Activated B cell treated with CpG ODN at 0.5 μM for 24 hours (primary cell): ENCODE measurements around the gene DNASE1L2. TPM values are rescaled to one million over a fixed set of nuclear protein-coding genes. Genes with fewer than 3 reads are reported as not detected.

Experiments used
- ATAC-seq: fragments of 200-7000 bp; cut with Tn5 transposase; one replicate; pipeline ENCODE4 v1.10.0; 2021; ENCODE audit warnings: low read depth, mild to moderate bottlenecking, moderate library complexity
- CTCF ChIA-PET: fragments of 350-600 bp; sonication (Branson Sonifier 250); formaldehyde crosslinking; loops from one replicate; lab custom pipeline; 2021; ENCODE audit warnings: antibody characterized with exemption; lab: Charles Lee
- POLR2A ChIA-PET: fragments of 350-600 bp; sonication (Branson Sonifier 250); formaldehyde crosslinking; loops from one replicate; lab custom pipeline; 2021; ENCODE audit warnings: antibody characterized with exemption; lab: Charles Lee
- DNase-seq: peaks from one replicate; pipeline ENCODE4 v3.0.0; 2022
- H3K27ac Mint-ChIP-seq: one replicate; pipeline ENCODE4 v1.8.0; 2020; ENCODE audit warnings: mixed read lengths
- H3K27me3 Mint-ChIP-seq: one replicate; pipeline ENCODE4 v1.8.0; 2021; ENCODE audit warnings: mixed read lengths
- H3K36me3 Mint-ChIP-seq: one replicate; pipeline ENCODE4 v1.8.0; 2021; ENCODE audit warnings: low read depth, mixed read lengths
- H3K4me1 Mint-ChIP-seq: one replicate; pipeline ENCODE4 v1.8.0; 2021; ENCODE audit warnings: mixed read lengths
- H3K4me3 Mint-ChIP-seq: one replicate; pipeline ENCODE4 v1.8.0; 2020; ENCODE audit warnings: mild to moderate bottlenecking, mixed read lengths
- H3K9me3 Mint-ChIP-seq: one replicate; pipeline ENCODE4 v1.8.0; 2020; ENCODE audit warnings: mixed read lengths
- CTCF ChIP-seq: fragments of 200-600 bp; IDR thresholded peaks from one replicate; pipeline ENCODE4 v1.8.0; 2022; ENCODE audit warnings: antibody characterized with exemption, mild to moderate bottlenecking
- intact Hi-C: fragments of 100-400 bp; cut with micrococcal nuclease; formaldehyde crosslinking; loops from one replicate; pipeline ENCODE4 v1.15.1; 2024
- total RNA-seq: library from RNA; stranded (reverse); gene quantifications from 2 replicates; pipeline ENCODE4 v1.2.3, GENCODE V29; 2022

The DNASE1L2 gene
- total RNA-seq, 1 donor from 2014 or later, result 1.3 TPM

- POLR2A ChIA-PET, result interaction anchor here (0.7 to 2.3 kb wide), 9 partner anchors 16 to 303 kb away, joined by 3 to 14 read pairs (median 4); partner anchors contain the start of genes ATP6V0C, ECI1, RPS2 and TBL3
- H3K9me3 Mint-ChIP-seq, result no peaks in the 10 kb centered on the region
- no peak for TF ChIP-seq CTCF
- peak; percentile 91 for ATAC-seq
- H3K4me1 Mint-ChIP-seq, result peaks cover 43% of the 10 kb centered on the region
- H3K27ac Mint-ChIP-seq, result peak within 1 kb of the TSS; percentile 98
- no peaks in the 10 kb centered on the region for H3K27me3 Mint-ChIP-seq
- H3K4me3 Mint-ChIP-seq, result peak within 1 kb of the TSS; percentile 93
- peak; percentile 98 for DNase-seq
- intact Hi-C loops, result loop anchor here (1.0 to 5.0 kb wide), 8 partner anchors 17 to 656 kb away; partner anchors contain the start of genes ATP6V0C, CCNF, CRAMP1 and E4F1
- H3K36me3 Mint-ChIP-seq, result peaks cover 38% of the 10 kb centered on the region
- CTCF ChIA-PET, result interaction anchor here (0.8 kb wide), 1 partner anchor 73 kb away, joined by 3 read pairs; no protein-coding TSS in a partner anchor
Observed at GRCh38 chr16:2267913-2268666, 31.8 kb downstream of the DNASE1L2 start, which contains the start of gene RNPS1. Gene RNPS1 (minus strand): TSS chr16:2268126. CDS start chr16:2264643, 3,483 bp downstream.

- H3K4me3 Mint-ChIP-seq, result peak overlapping the region; percentile 93
- intact Hi-C loops, result no loop called here
- ATAC-seq (no peak), DNase-seq (no peak)
- H3K27me3 Mint-ChIP-seq, result no peaks in the 10 kb centered on the region
- POLR2A ChIA-PET, result interaction anchor here (0.9 to 2.3 kb wide), 2 partner anchors 13 to 115 kb away, joined by 3 to 14 read pairs; partner anchors contain the start of gene TRAF7
- H3K36me3 Mint-ChIP-seq, result peaks cover 21% of the 10 kb centered on the region
- CTCF ChIA-PET, result interaction anchor here (0.9 kb wide), 1 partner anchor 20 kb away, joined by 3 read pairs; no protein-coding TSS in a partner anchor
- TF ChIP-seq CTCF, result no peak
- H3K9me3 Mint-ChIP-seq, result no peaks in the 10 kb centered on the region
- H3K27ac Mint-ChIP-seq, result no peak overlapping the region
- H3K4me1 Mint-ChIP-seq, result peaks cover 32% of the 10 kb centered on the region
Observed at GRCh38 chr16:2270070-2270462, 33.8 kb downstream of the DNASE1L2 start.

- TF ChIP-seq CTCF, result no peak
- DNase-seq (no peak), ATAC-seq (no peak)
- intact Hi-C loops, result no loop called here
- no peaks in the 10 kb centered on the region for H3K9me3 Mint-ChIP-seq
- no peaks in the 10 kb centered on the region for H3K27me3 Mint-ChIP-seq
- H3K4me1 Mint-ChIP-seq, result peaks cover 25% of the 10 kb centered on the region
- no peak overlapping the region for H3K27ac Mint-ChIP-seq
- POLR2A ChIA-PET, result interaction anchor here (0.9 to 1.3 kb wide), 2 partner anchors 14 to 116 kb away, joined by 3 read pairs; partner anchors contain the start of gene TRAF7
- H3K36me3 Mint-ChIP-seq, result peaks cover 17% of the 10 kb centered on the region
- CTCF ChIA-PET, result no interaction called here
- no peak overlapping the region for H3K4me3 Mint-ChIP-seq
Observed at GRCh38 chr16:2270588-2271470, 34.6 kb downstream of the DNASE1L2 start.

GRCh38 chr16:2271848-2272461, 35.7 kb downstream of the DNASE1L2 start:
- Mint-ChIP-seq H3K36me3 (peaks cover 11% of the 10 kb centered on the region), H3K4me1 (peaks cover 14% of the 10 kb centered on the region)
- POLR2A ChIA-PET, result interaction anchor here (1.3 kb wide), 1 partner anchor 117 kb away, joined by 3 read pairs; the partner anchor contains the start of gene TRAF7

More at GRCh38 chr16:2271848-2272461, 35.7 kb downstream of the DNASE1L2 start:
- Mint-ChIP-seq H3K27ac (no peak overlapping the region), H3K9me3 (no peaks in the 10 kb centered on the region), H3K27me3 (no peaks in the 10 kb centered on the region), H3K4me3 (no peak overlapping the region)
- CTCF ChIA-PET, result no interaction called here
- no peak for ATAC-seq
- TF ChIP-seq CTCF, result no peak
- no peak for DNase-seq
- intact Hi-C loops, result no loop called here
